HUES48 (cell line): ENCODE measurements around the gene SNX7.

Source experiments
- H3K27ac ChIP-seq: one replicate; pipeline ENCODE4 v1.7.0; 2013; ENCODE audit warnings: low read depth, low read length, inconsistent platforms
- H3K27me3 ChIP-seq: 2 replicates; pipeline ENCODE4 v1.6.1; 2013; ENCODE audit warnings: mild to moderate bottlenecking, low read length; ENCODE audit not compliant: control insufficient read depth, insufficient read depth
- H3K36me3 ChIP-seq: 2 replicates; pipeline ENCODE4 v1.6.1; 2013; ENCODE audit warnings: low read length; ENCODE audit not compliant: control insufficient read depth, insufficient read depth
- H3K4me1 ChIP-seq: 2 replicates; pipeline ENCODE4 v1.6.1; 2013; ENCODE audit warnings: mild to moderate bottlenecking, low read length; ENCODE audit not compliant: control insufficient read depth, insufficient read depth
- H3K4me3 ChIP-seq: 2 replicates; pipeline ENCODE4 v1.5.1; 2013; ENCODE audit warnings: mild to moderate bottlenecking, low read depth, low read length
- H3K9ac ChIP-seq: 2 replicates; pipeline ENCODE4 v1.6.1; 2013; ENCODE audit warnings: mild to moderate bottlenecking, low read depth, low read length, moderate library complexity
- H3K9me3 ChIP-seq: 2 replicates; pipeline ENCODE4 v1.6.1; 2013; ENCODE audit warnings: low read length; ENCODE audit not compliant: control insufficient read depth, insufficient read depth

Gene SNX7

GRCh38 chr1:98697781-98698180 is 36.3 kb downstream of the SNX7 start:
- H3K9me3 ChIP-seq: no peaks in the 10 kb centered on the region
- H3K36me3 ChIP-seq: 0 out of 2 replicates have a peak, but pooled peaks cover 4% of the 10 kb centered on the region
- H3K27me3 ChIP-seq: no peaks in the 10 kb centered on the region
- no peak overlapping the region for H3K9ac ChIP-seq
- H3K27ac ChIP-seq: no peak overlapping the region
- H3K4me1 ChIP-seq: no peaks in the 10 kb centered on the region
- H3K4me3 ChIP-seq: no peak overlapping the region

- no peaks in the 10 kb centered on the region for H3K9me3 ChIP-seq
- no peak overlapping the region for H3K4me3 ChIP-seq
- H3K27me3 ChIP-seq: no peaks in the 10 kb centered on the region
- no peaks in the 10 kb centered on the region for H3K4me1 ChIP-seq
- 0 out of 2 replicates have a peak, but pooled peaks cover 4% of the 10 kb centered on the region for H3K36me3 ChIP-seq
- H3K9ac ChIP-seq: no peak overlapping the region
- H3K27ac ChIP-seq: no peak overlapping the region
These were observed 37.1 kb downstream of the SNX7 start for GRCh38 chr1:98698625-98699024.

- Histone ChIP-seq H3K4me3 (no peak overlapping the region), H3K9ac (no peak overlapping the region), H3K27ac (no peak overlapping the region), H3K36me3 (0 out of 2 replicates have a peak, but pooled peaks cover 4% of the 10 kb centered on the region), H3K4me1 (no peaks in the 10 kb centered on the region), H3K9me3 (no peaks in the 10 kb centered on the region), H3K27me3 (no peaks in the 10 kb centered on the region)
These were observed 38.7 kb downstream of the SNX7 start for GRCh38 chr1:98700228-98700627.

- no peaks in the 10 kb centered on the region for H3K9me3 ChIP-seq
- H3K9ac ChIP-seq: no peak overlapping the region
- H3K36me3 ChIP-seq: 0 out of 2 replicates have a peak, but pooled peaks cover 4% of the 10 kb centered on the region
- H3K27me3 ChIP-seq: no peaks in the 10 kb centered on the region
- no peak overlapping the region for H3K4me3 ChIP-seq
- H3K27ac ChIP-seq: no peak overlapping the region
- no peaks in the 10 kb centered on the region for H3K4me1 ChIP-seq
These were observed 41.5 kb downstream of the SNX7 start for GRCh38 chr1:98702976-98703375.

- Histone ChIP-seq H3K4me3 (no peak overlapping the region), H3K27ac (no peak overlapping the region), H3K27me3 (no peaks in the 10 kb centered on the region), H3K9ac (no peak overlapping the region), H3K9me3 (no peaks in the 10 kb centered on the region), H3K4me1 (no peaks in the 10 kb centered on the region), H3K36me3 (no peaks in the 10 kb centered on the region)
These were observed 43.0 kb downstream of the SNX7 start for GRCh38 chr1:98704474-98704873.

- no peaks in the 10 kb centered on the region for H3K9me3 ChIP-seq
These were observed 43.5 kb downstream of the SNX7 start for GRCh38 chr1:98704971-98705370.

GRCh38 chr1:98705591-98705990 is 44.1 kb downstream of the SNX7 start:
- Histone ChIP-seq H3K9me3 (no peaks in the 10 kb centered on the region), H3K4me3 (no peak overlapping the region), H3K36me3 (no peaks in the 10 kb centered on the region), H3K27ac (no peak overlapping the region), H3K4me1 (no peaks in the 10 kb centered on the region), H3K9ac (no peak overlapping the region), H3K27me3 (no peaks in the 10 kb centered on the region)

More at GRCh38 chr1:98704971-98705370, 43.5 kb downstream of the SNX7 start:
- Histone ChIP-seq H3K4me3 (no peak overlapping the region), H3K9ac (no peak overlapping the region), H3K4me1 (no peaks in the 10 kb centered on the region), H3K27ac (no peak overlapping the region), H3K27me3 (no peaks in the 10 kb centered on the region), H3K36me3 (no peaks in the 10 kb centered on the region)

- no peaks in the 10 kb centered on the region for H3K36me3 ChIP-seq
- H3K4me3 ChIP-seq: no peak overlapping the region
- no peaks in the 10 kb centered on the region for H3K9me3 ChIP-seq
- no peak overlapping the region for H3K9ac ChIP-seq
- no peak overlapping the region for H3K27ac ChIP-seq
- H3K27me3 ChIP-seq: no peaks in the 10 kb centered on the region
- no peaks in the 10 kb centered on the region for H3K4me1 ChIP-seq
These were observed 44.8 kb downstream of the SNX7 start for GRCh38 chr1:98706173-98706843.

GRCh38 chr1:98707556-98707955 is 46.0 kb downstream of the SNX7 start:
- Histone ChIP-seq H3K27me3 (no peaks in the 10 kb centered on the region), H3K4me3 (no peak overlapping the region), H3K9ac (no peak overlapping the region), H3K4me1 (no peaks in the 10 kb centered on the region), H3K36me3 (no peaks in the 10 kb centered on the region), H3K27ac (no peak overlapping the region), H3K9me3 (no peaks in the 10 kb centered on the region)

GRCh38 chr1:98709906-98710305 is 48.4 kb downstream of the SNX7 start:
- Histone ChIP-seq H3K4me3 (no peak overlapping the region), H3K4me1 (no peaks in the 10 kb centered on the region), H3K9ac (no peak overlapping the region), H3K27ac (no peak overlapping the region), H3K27me3 (no peaks in the 10 kb centered on the region), H3K36me3 (no peaks in the 10 kb centered on the region), H3K9me3 (no peaks in the 10 kb centered on the region)

GRCh38 chr1:98723574-98723973 is 62.1 kb downstream of the SNX7 start:
- H3K9me3 ChIP-seq: no peaks in the 10 kb centered on the region
- H3K27me3 ChIP-seq: no peaks in the 10 kb centered on the region
- no peaks in the 10 kb centered on the region for H3K36me3 ChIP-seq
- H3K4me3 ChIP-seq: no peak overlapping the region
- no peak overlapping the region for H3K27ac ChIP-seq
- no peak overlapping the region for H3K9ac ChIP-seq
- no peaks in the 10 kb centered on the region for H3K4me1 ChIP-seq
